GM18505 (cell line): ENCODE data around the gene ZSWIM1.

Source experiments
- ATAC-seq: cut with Tn5 transposase; IDR thresholded peaks from one replicate; pipeline ENCODE4 v1.9.1; 2021; ENCODE audit not compliant: unreplicated experiment
- POLR2A ChIP-seq: IDR thresholded peaks from 4 replicates; pipeline ENCODE4 v1.6.1; 2011; ENCODE audit warnings: borderline replicate concordance; ENCODE audit not compliant: insufficient read depth, insufficient read length; ENCODE audit errors: extremely low read depth

ZSWIM1 gene

GRCh38 chr20:45843506-45843905 is 37.5 kb upstream of the ZSWIM1 start:
- TF ChIP-seq POLR2A, result no peak
- no peak for ATAC-seq

GRCh38 chr20:45845452-45845851 is 35.6 kb upstream of the ZSWIM1 start:
- no peak for TF ChIP-seq POLR2A
- no peak for ATAC-seq

- TF ChIP-seq POLR2A, result no peak
- no peak for ATAC-seq
Measured at GRCh38 chr20:45848421-45848820, 32.6 kb upstream of the ZSWIM1 start.

- no peak for TF ChIP-seq POLR2A
- no peak for ATAC-seq
Measured at GRCh38 chr20:45848969-45849582, 32.0 kb upstream of the ZSWIM1 start.

GRCh38 chr20:45850238-45850637 is 30.8 kb upstream of the ZSWIM1 start:
- no peak for ATAC-seq
- no peak for TF ChIP-seq POLR2A

- ATAC-seq, result no peak
- TF ChIP-seq POLR2A, result no peak
Measured at GRCh38 chr20:45850926-45851325, 30.1 kb upstream of the ZSWIM1 start.

GRCh38 chr20:45851501-45851900 is 29.5 kb upstream of the ZSWIM1 start:
- TF ChIP-seq POLR2A, result no peak
- no peak for ATAC-seq

- TF ChIP-seq POLR2A, result no peak
- no peak for ATAC-seq
Measured at GRCh38 chr20:45852326-45852725, 28.7 kb upstream of the ZSWIM1 start.

- TF ChIP-seq POLR2A, result no peak
- ATAC-seq, result no peak
Measured at GRCh38 chr20:45853484-45853883, 27.5 kb upstream of the ZSWIM1 start.

GRCh38 chr20:45857114-45857881 is 23.7 kb upstream of the ZSWIM1 start, which contains the start of the genes ACOT8 and ZSWIM3:
Gene ACOT8 (minus strand): TSS chr20:45857392. CDS start chr20:45857315, 77 bp downstream.
Gene ZSWIM3 (plus strand): TSS chr20:45857614. CDS start chr20:45857826, 212 bp downstream.
- peak; percentile 95 for TF ChIP-seq POLR2A
- ATAC-seq, result peak; percentile 85

- ATAC-seq, result peak; percentile 18
- no peak for TF ChIP-seq POLR2A
Measured at GRCh38 chr20:45857882-45858216, 23.2 kb upstream of the ZSWIM1 start.

GRCh38 chr20:45859916-45860315 is 21.1 kb upstream of the ZSWIM1 start:
- TF ChIP-seq POLR2A, result no peak
- ATAC-seq, result no peak

GRCh38 chr20:45860560-45861220 is 20.3 kb upstream of the ZSWIM1 start:
- ATAC-seq, result no peak

More at GRCh38 chr20:45860560-45861220, 20.3 kb upstream of the ZSWIM1 start:
- no peak for TF ChIP-seq POLR2A
